OCI-LY3 (cell line): ENCODE data around the gene PCBD2.
"Not testable (repeated sequence)": the region's sequence is repeated elsewhere in the genome, so short reads cannot be mapped to it uniquely, and the experiment has no call there.

Source experiments
- H2AFZ ChIP-seq: fragments of 200-600, 300-600 bp; shearing (Covaris generic); 2 replicates; pipeline ENCODE4 v1.6.0; 2014; ENCODE audit warnings: antibody characterized with exemption, low read depth, low read length
- H3K27ac ChIP-seq: fragments of 200-600, 300-600 bp; sonication (generic); 2 replicates; pipeline ENCODE4 v1.5.1; 2014; ENCODE audit warnings: mild to moderate bottlenecking, low read length, moderate library complexity, mixed read lengths
- H3K27me3 ChIP-seq: fragments of 200-600, 300-600 bp; sonication (generic); 2 replicates; pipeline ENCODE4 v1.6.1; 2014; ENCODE audit warnings: low read depth, low read length, mixed read lengths
- H3K36me3 ChIP-seq: fragments of 200-600, 300-600 bp; sonication (generic); replicated peaks from 2 replicates; pipeline ENCODE3; 2014; ENCODE audit warnings: low read depth, low read length, mixed read lengths
- H3K4me1 ChIP-seq: fragments of 300-600, 200-600 bp; sonication (generic); 2 replicates; pipeline ENCODE4 v1.6.1; 2014; ENCODE audit warnings: low read length, mixed read lengths
- H3K4me2 ChIP-seq: fragments of 200-600, 300-600 bp; sonication (generic); 2 replicates; pipeline ENCODE4 v1.6.1; 2014; ENCODE audit warnings: low read length, mixed read lengths
- H3K4me3 ChIP-seq: fragments of 300-600, 200-600 bp; sonication (generic); 2 replicates; pipeline ENCODE4 v1.5.1; 2014; ENCODE audit warnings: antibody characterized with exemption, mild to moderate bottlenecking, low read length, moderate library complexity
- H3K79me2 ChIP-seq: fragments of 300-600, 200-600 bp; shearing (Covaris generic); 2 replicates; pipeline ENCODE4 v1.6.1; 2014; ENCODE audit warnings: mild to moderate bottlenecking, low read length, mixed read lengths
- H3K9ac ChIP-seq: fragments of 300-600, 200-600 bp; shearing (Covaris generic); 2 replicates; pipeline ENCODE4 v1.6.0; 2014; ENCODE audit warnings: mild to moderate bottlenecking, low read length, moderate library complexity
- H3K9me3 ChIP-seq: fragments of 200-600, 300-600 bp; shearing (Covaris generic); 2 replicates; pipeline ENCODE4 v1.6.1; 2014; ENCODE audit warnings: low read length, mixed read lengths; ENCODE audit not compliant: insufficient read depth
- H4K20me1 ChIP-seq: fragments of 200-600, 300-600 bp; sonication (generic); 2 replicates; pipeline ENCODE4 v1.6.1; 2016; ENCODE audit warnings: low read length, mixed read lengths; ENCODE audit not compliant: insufficient read depth
- EZH2phosphoT487 ChIP-seq: fragments of 200-600 bp; shearing (Covaris generic); IDR thresholded peaks from 2 replicates; pipeline ENCODE4 v1.6.1; 2018; ENCODE audit warnings: antibody characterized with exemption, mixed run types, low read depth
- TF ChIP-seq, protein P1 (sequence below): fragments of 200-600, 300-600 bp; sonication (generic); IDR thresholded peaks from 2 replicates; pipeline ENCODE4 v1.5.1; 2014; ENCODE audit warnings: antibody characterized with exemption, low read length, low read depth

The PCBD2 gene

DNA sequence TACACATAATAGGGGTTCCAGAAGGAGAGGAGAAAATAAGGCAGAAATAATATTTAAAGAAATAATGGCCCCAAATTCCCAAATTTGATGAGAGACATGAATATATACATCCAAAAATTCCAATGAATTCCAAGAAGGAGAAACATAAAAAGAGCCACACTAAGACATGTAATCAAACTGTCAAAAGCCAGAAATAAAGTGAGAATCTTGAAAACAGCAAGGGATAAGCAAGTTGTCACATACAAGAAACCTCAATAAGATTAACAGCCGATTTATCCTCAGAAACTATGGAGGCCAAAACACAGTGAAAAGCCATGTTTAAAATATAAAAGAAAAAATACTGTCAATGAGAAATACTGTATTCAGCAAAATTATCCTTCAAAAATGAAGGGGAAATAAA, 77.3 kb downstream of the PCBD2 start:
- H3K27me3 ChIP-seq = no peaks in the 10 kb centered on the region
- no peaks in the 10 kb centered on the region for H3K4me1 ChIP-seq
- H3K4me2 ChIP-seq = no peak overlapping the region
- TF ChIP-seq, protein P1, sequence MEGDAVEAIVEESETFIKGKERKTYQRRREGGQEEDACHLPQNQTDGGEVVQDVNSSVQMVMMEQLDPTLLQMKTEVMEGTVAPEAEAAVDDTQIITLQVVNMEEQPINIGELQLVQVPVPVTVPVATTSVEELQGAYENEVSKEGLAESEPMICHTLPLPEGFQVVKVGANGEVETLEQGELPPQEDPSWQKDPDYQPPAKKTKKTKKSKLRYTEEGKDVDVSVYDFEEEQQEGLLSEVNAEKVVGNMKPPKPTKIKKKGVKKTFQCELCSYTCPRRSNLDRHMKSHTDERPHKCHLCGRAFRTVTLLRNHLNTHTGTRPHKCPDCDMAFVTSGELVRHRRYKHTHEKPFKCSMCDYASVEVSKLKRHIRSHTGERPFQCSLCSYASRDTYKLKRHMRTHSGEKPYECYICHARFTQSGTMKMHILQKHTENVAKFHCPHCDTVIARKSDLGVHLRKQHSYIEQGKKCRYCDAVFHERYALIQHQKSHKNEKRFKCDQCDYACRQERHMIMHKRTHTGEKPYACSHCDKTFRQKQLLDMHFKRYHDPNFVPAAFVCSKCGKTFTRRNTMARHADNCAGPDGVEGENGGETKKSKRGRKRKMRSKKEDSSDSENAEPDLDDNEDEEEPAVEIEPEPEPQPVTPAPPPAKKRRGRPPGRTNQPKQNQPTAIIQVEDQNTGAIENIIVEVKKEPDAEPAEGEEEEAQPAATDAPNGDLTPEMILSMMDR = no peak
- TF ChIP-seq EZH2phosphoT487 = no peak
- H3K9ac ChIP-seq = no peak overlapping the region
- H3K4me3 ChIP-seq = no peak overlapping the region
- no peak overlapping the region for H3K27ac ChIP-seq
- no peaks in the 10 kb centered on the region for H4K20me1 ChIP-seq
- H2AFZ ChIP-seq = no peak overlapping the region
- H3K36me3 ChIP-seq = no peaks in the 10 kb centered on the region
- no peaks in the 10 kb centered on the region for H3K9me3 ChIP-seq
- H3K79me2 ChIP-seq = no peaks in the 10 kb centered on the region

DNA sequence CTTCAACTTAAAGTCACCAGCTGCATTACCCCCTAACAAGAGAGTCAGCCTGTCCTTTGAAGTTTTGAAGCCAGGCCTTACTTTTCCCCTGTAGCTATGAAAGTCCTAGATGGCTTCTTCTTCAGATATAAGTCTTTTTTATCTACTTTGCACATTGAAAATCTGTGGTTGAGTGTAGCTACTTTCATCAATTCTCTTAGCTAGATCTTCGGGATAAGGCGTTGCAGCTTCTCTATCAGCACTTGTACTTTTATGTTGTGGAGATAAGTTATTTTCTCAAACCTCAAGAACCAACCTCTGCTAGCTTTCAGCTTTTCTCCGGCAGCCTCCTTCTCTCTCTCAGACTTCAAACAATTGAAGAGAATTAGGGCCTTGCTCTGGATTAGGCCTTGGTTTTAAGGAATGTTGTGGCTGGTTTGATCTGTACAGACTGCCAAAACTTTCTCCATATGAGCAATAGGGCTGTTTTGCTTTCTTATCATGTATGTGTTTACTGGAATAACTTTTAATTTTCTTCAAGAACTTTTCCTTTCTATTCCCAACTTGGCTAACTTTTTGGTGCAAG, 84.4 kb downstream of the PCBD2 start:
- H3K9me3 ChIP-seq = no peaks in the 10 kb centered on the region

DNA sequence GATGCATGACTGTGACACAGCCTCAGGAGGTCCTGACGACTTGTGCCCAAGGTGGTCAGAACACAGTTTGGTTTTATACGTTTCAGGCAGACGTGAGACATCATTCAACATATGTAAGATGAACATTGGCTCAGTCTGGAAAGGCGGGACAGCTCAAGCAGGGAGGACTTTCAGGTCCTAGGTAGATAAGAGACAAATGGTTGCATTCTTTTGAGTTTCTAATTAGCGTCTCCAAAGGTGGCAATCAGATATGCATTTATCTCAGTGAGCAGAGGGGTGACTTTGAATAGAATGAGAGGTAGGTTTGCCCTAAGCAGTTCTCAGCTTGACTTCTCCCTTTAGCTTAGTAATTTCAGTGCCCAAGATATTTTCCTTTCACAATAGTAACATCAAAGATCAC, 85.3 kb downstream of the PCBD2 start:
- H3K27me3 ChIP-seq, H3K4me2 ChIP-seq, H3K79me2 ChIP-seq, H3K36me3 ChIP-seq, H4K20me1 ChIP-seq, H3K27ac ChIP-seq, H3K4me3 ChIP-seq, H3K9ac ChIP-seq, H3K9me3 ChIP-seq, H3K4me1 ChIP-seq, H2AFZ ChIP-seq: not testable (repeated sequence)

More for the DNA sequence above, 84.4 kb downstream of the PCBD2 start:
- Histone ChIP-seq H4K20me1 (no peaks in the 10 kb centered on the region), H3K36me3 (no peaks in the 10 kb centered on the region), H3K9ac (no peak overlapping the region), H3K4me2 (no peak overlapping the region), H3K4me3 (no peak overlapping the region), H3K79me2 (no peaks in the 10 kb centered on the region), H3K4me1 (peaks cover 2% of the 10 kb centered on the region; the same call in 1 of the 2 replicates), H3K27ac (no peak overlapping the region), H2AFZ (no peak overlapping the region), H3K27me3 (no peaks in the 10 kb centered on the region)
- TF ChIP-seq, protein P1 = no peak
- no peak for TF ChIP-seq EZH2phosphoT487

DNA sequence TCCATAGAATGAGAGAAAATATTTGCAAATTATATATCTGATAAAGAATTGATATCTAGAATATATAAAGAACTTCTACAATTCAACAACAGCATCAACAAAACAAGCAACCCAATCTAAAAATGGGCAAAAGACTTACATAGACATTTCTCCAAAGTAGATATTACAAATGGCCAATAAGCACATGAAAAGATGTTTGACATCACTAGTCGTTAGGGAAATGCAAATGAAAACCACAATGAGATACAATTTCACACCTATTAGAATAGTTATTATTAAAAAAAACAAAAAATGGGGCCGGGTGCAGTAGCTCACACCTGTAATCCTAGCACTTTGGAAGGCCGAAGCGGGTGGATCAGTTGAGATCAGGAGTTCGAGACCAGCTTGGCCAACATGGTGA, 87.2 kb downstream of the PCBD2 start:
- Histone ChIP-seq H3K4me2 (no peak overlapping the region), H3K27ac (no peak overlapping the region), H2AFZ (no peak overlapping the region), H3K79me2 (no peaks in the 10 kb centered on the region), H3K36me3 (no peaks in the 10 kb centered on the region), H4K20me1 (no peaks in the 10 kb centered on the region), H3K4me1 (peaks cover 5% of the 10 kb centered on the region; the same call in 1 of the 2 replicates), H3K9me3 (no peaks in the 10 kb centered on the region), H3K4me3 (no peak overlapping the region), H3K9ac (no peak overlapping the region), H3K27me3 (no peaks in the 10 kb centered on the region)
- TF ChIP-seq, protein P1 = no peak
- no peak for TF ChIP-seq EZH2phosphoT487
